GM12878 (cell line): ENCODE results near the gene PLXNA2. TPM values are rescaled to one million over a fixed set of nuclear protein-coding genes. Genes with fewer than 3 reads are reported as not detected.

Experiments used
- ATAC-seq: fragments of 200-7000 bp; cut with Tn5 transposase; 3 replicates; pipeline ENCODE4 v1.9.1; 2020; ENCODE audit warnings: mild to moderate bottlenecking, moderate library complexity
- BruUV-seq: library from RNA; stranded (reverse); fragments of 400-500 nt; replicated peaks from 2 replicates; lab custom pipeline; 2021; lab: Mats Ljungman, UMichigan
- CTCF ChIA-PET: fragments of 300-600 bp; sonication (Branson Sonifier 250); formaldehyde crosslinking; extraction: SDS; loops from one replicate; lab custom pipeline; 2021; ENCODE audit warnings: inconsistent platforms; lab: Yijun Ruan, JAX
- POLR2A ChIA-PET: fragments of 350-600 bp; formaldehyde crosslinking; extraction: SDS; loops from one replicate; lab custom pipeline; 2021; ENCODE audit warnings: inconsistent platforms; lab: Charles Lee
- RAD21 ChIA-PET: fragments of 300-600 bp; sonication (Branson Sonifier 250); formaldehyde crosslinking; loops from one replicate; lab custom pipeline; 2023; ENCODE audit warnings: antibody characterized with exemption; ENCODE audit not compliant: unreplicated experiment; lab: Charles Lee
- SMC1A ChIA-PET: fragments of 300-600 bp; sonication (Branson Sonifier 250); formaldehyde crosslinking; loops from one replicate; lab custom pipeline; 2023; ENCODE audit not compliant: unreplicated experiment, uncharacterized antibody; lab: Charles Lee
- DNase-seq: peaks from one replicate; pipeline ENCODE4 v3.0.0-alpha.2; 2011; ENCODE audit warnings: low read depth, low spot score
- FAIRE-seq: peaks from 3 replicates; lab custom pipeline; 2011; peaks lifted over from hg19 to GRCh38; lab: Jason Lieb, UNC
- H2AFZ ChIP-seq: 2 replicates; pipeline ENCODE4 v1.6.0; 2011; ENCODE audit warnings: low read depth, low read length, control low read depth; ENCODE audit not compliant: control insufficient read depth
- H3K27ac ChIP-seq: 2 replicates; pipeline ENCODE4 v1.5.1; 2011; ENCODE audit warnings: control low read depth; ENCODE audit not compliant: control insufficient read depth, insufficient read depth
- H3K27me3 ChIP-seq, 2 experiments: replicated peaks in 1 of 2; 2 replicates each; pipeline versions ENCODE4 v1.6.0 to v1.6.1; 2011; ENCODE audit warnings: low read length in 1 of 2; ENCODE audit not compliant: control insufficient read depth in 2 of 2, insufficient read depth in 2 of 2
- H3K36me3 ChIP-seq, 2 experiments: 2 replicates each; pipeline ENCODE4 v1.5.1; 2011; ENCODE audit warnings: low read length in 1 of 2; ENCODE audit not compliant: control insufficient read depth in 2 of 2, insufficient read depth in 2 of 2
- H3K4me1 ChIP-seq: 2 replicates; pipeline ENCODE4 v1.6.1; 2011; ENCODE audit warnings: mild to moderate bottlenecking, low read length, moderate library complexity, mixed read lengths; ENCODE audit not compliant: control insufficient read depth, insufficient read depth
- H3K4me2 ChIP-seq: 2 replicates; pipeline ENCODE4 v1.6.0; 2011; ENCODE audit warnings: control low read depth; ENCODE audit not compliant: control insufficient read depth, insufficient read depth
- H3K4me3 ChIP-seq: fragments of 200-600 bp; sonication (generic); 2 replicates; pipeline ENCODE4 v1.5.1; 2016
- H3K79me2 ChIP-seq: 2 replicates; pipeline ENCODE4 v1.6.0; 2011; ENCODE audit warnings: low read length; ENCODE audit not compliant: control insufficient read depth, insufficient read depth
- H3K9ac ChIP-seq: 2 replicates; pipeline ENCODE4 v1.8.0; 2011; ENCODE audit warnings: low read length, control low read depth, mixed read lengths; ENCODE audit not compliant: control insufficient read depth, insufficient read depth
- H3K9me3 ChIP-seq: replicated peaks from 3 replicates; pipeline ENCODE4 v1.5.1; 2011; ENCODE audit warnings: mild to moderate bottlenecking, low read length; ENCODE audit not compliant: control insufficient read depth, insufficient read depth
- H4K20me1 ChIP-seq: 2 replicates; pipeline ENCODE4 v1.6.0; 2011; ENCODE audit not compliant: control insufficient read depth, insufficient read depth
- CHD1 ChIP-seq: IDR thresholded peaks from 2 replicates; pipeline ENCODE4 v1.6.1; 2012; ENCODE audit warnings: low read depth, low read length, improper control_type of control experiment
- CUX1 ChIP-seq: IDR thresholded peaks from 2 replicates; pipeline ENCODE4 v1.6.1; 2012; ENCODE audit warnings: improper control_type of control experiment, low read depth, low read length; ENCODE audit not compliant: insufficient replicate concordance
- E2F8 ChIP-seq: fragments of 450-650 bp; IDR thresholded peaks from 2 replicates; pipeline ENCODE4 v1.6.1; 2018; ENCODE audit warnings: mild to moderate bottlenecking, low read depth, moderate library complexity; ENCODE audit not compliant: partially characterized antibody
- HCFC1 ChIP-seq: fragments of 150-350 bp; IDR thresholded peaks from 2 replicates; pipeline ENCODE4 v1.6.1; 2014; ENCODE audit warnings: low read length
- MLLT1 ChIP-seq: fragments of 450-650 bp; IDR thresholded peaks from 2 replicates; pipeline ENCODE4 v1.6.1; 2016; ENCODE audit warnings: mild to moderate bottlenecking
- MYB ChIP-seq: fragments of 150-350 bp; IDR thresholded peaks from 2 replicates; pipeline ENCODE4 v1.6.1; 2014; ENCODE audit warnings: mild to moderate bottlenecking, low read depth, low read length, borderline replicate concordance
- PML ChIP-seq: IDR thresholded peaks from 2 replicates; pipeline ENCODE4 v1.6.1; 2012; ENCODE audit warnings: low read length, inconsistent platforms
- POLR2AphosphoS5 ChIP-seq: IDR thresholded peaks from 2 replicates; pipeline ENCODE4 v1.6.1; 2011; ENCODE audit warnings: mild to moderate bottlenecking, low read length, inconsistent platforms
- ZNF687 ChIP-seq: fragments of 450-650 bp; IDR thresholded peaks from 2 replicates; pipeline ENCODE4 v1.6.1; 2017; ENCODE audit warnings: mild to moderate bottlenecking, moderate library complexity
- WGBS: methylation state at CpG from one replicate; pipeline ENCODE4 v1.1.6; 2016; ENCODE audit warnings: low lambda C conversion rate; ENCODE audit not compliant: insufficient replicate concordance, insufficient coverage; ENCODE audit errors: missing lambda C conversion rate; 5-methylcytosine and 5-hydroxymethylcytosine counted together
- in situ Hi-C: fragments of 300-500 bp; cut with MboI; formaldehyde crosslinking; loops from 9 replicates; pipeline ENCODE4 v1.14.3; 2018; ENCODE audit warnings: mixed read lengths
- intact Hi-C: fragments of 100-400 bp; cut with micrococcal nuclease; formaldehyde crosslinking; loops from one replicate; pipeline ENCODE4 v1.14.2; 2022; ENCODE audit not compliant: unreplicated experiment
- polyA plus RNA-seq, 11 experiments: library from polyadenylated mRNA; depleted of rRNA in 4 of 11; unstranded in 6 of 11; stranded (reverse) in 5 of 11; fragments of >200 nt; fragmentation: Nextera tagmentation in 4 of 11; fragmentation: Illumina TruSeq in 1 of 11; extraction: Ambion mirVana in 4 of 11; extraction: Trizol in 1 of 11; gene quantifications; 1 replicate in 1 of 11; 2 replicates in 10 of 11; pipeline versions ENCODE4 v1.2.1 to v1.2.3, GENCODE V29; 2011 to 2016; ENCODE audit warnings: inconsistent platforms in 2 of 11, missing spikeins in 2 of 11, low read depth in 1 of 11
- total RNA-seq, 4 experiments: library from RNA; depleted of rRNA in 3 of 4; stranded (reverse); fragments of >200 nt in 3 of 4; fragmentation: Illumina TruSeq in 1 of 4; extraction: Trizol in 1 of 4; gene quantifications; 2 replicates each; pipeline versions ENCODE4 v1.2.1 to v1.2.3, GENCODE V29; 2013 to 2021

PLXNA2 gene
- total and polyA plus RNA-seq, 10 of the 15 experiments (the other 5 are each of a cell fraction or from before 2014, with no cell fraction given): under 0.01 to 0.08 (median 0.07) TPM; not detected in 4

GRCh38 chr1:208112401-208112800, 131.8 kb downstream of the PLXNA2 start:
- Histone ChIP-seq H3K9ac (no peak overlapping the region), H3K4me1 (no peaks in the 10 kb centered on the region), H3K27me3 (peaks cover 0 to 4% of the 10 kb centered on the region in 2 experiments; a peak in 1 of 4 replicates), H3K4me2 (no peak overlapping the region), H3K27ac (no peak overlapping the region), H4K20me1 (no peaks in the 10 kb centered on the region), H3K4me3 (no peak overlapping the region), H3K79me2 (no peaks in the 10 kb centered on the region), H2AFZ (no peak overlapping the region), H3K36me3 (no peaks in the 10 kb centered on the region), H3K9me3 (no peaks in the 10 kb centered on the region)
- POLR2A ChIA-PET: no interaction called here
- SMC1A ChIA-PET: interaction anchor here (1.4 kb wide), 1 partner anchor 15 kb away, joined by 3 read pairs; no protein-coding TSS in a partner anchor
- CTCF ChIA-PET: interaction anchor here (0.6 to 1.8 kb wide), 4 partner anchors 19 to 132 kb away, joined by 3 to 4 read pairs (median 3); partner anchors contain the start of gene PLXNA2
- ATAC-seq (no peak), FAIRE-seq (no peak), DNase-seq (no peak)
- WGBS: 11% methylated on average over 4 of the region's 4 CpGs
- in situ Hi-C loops: no loop called here
- RAD21 ChIA-PET: interaction anchor here (1.4 kb wide), 1 partner anchor 129 kb away, joined by 3 read pairs; no protein-coding TSS in a partner anchor
- no TSS peak for BruUV-seq
- intact Hi-C loops: no loop called here
- TF ChIP-seq CUX1 (no peak), MLLT1 (no peak), HCFC1 (no peak), POLR2AphosphoS5 (no peak), MYB (no peak), CHD1 (no peak), E2F8 (no peak), ZNF687 (no peak), PML (no peak)
